OCI-LY7 (cell line): ENCODE measurements around the gene FBXO42. TPM values are rescaled to one million over a fixed set of nuclear protein-coding genes. Genes with fewer than 3 reads are reported as not detected.

ENCODE experiments used
- BruUV-seq: library from RNA; stranded (reverse); fragments of 400-500 nt; replicated peaks from 2 replicates; lab custom pipeline; 2021; lab: Mats Ljungman, UMichigan
- CTCF ChIA-PET: fragments of 300-600 bp; sonication (Branson Sonifier 250); formaldehyde crosslinking; loops from one replicate; lab custom pipeline; 2022; ENCODE audit warnings: antibody characterized with exemption; ENCODE audit not compliant: unreplicated experiment; lab: Charles Lee
- POLR2A ChIA-PET: fragments of 300-600 bp; sonication (Branson Sonifier 250); formaldehyde crosslinking; loops from one replicate; lab custom pipeline; 2022; ENCODE audit warnings: antibody characterized with exemption; lab: Charles Lee
- DNase-seq: peaks from one replicate; pipeline ENCODE4 v3.0.0-alpha.2; 2015; ENCODE audit warnings: low spot score
- H2AFZ ChIP-seq: fragments of 200-600 bp; sonication (generic), shearing (Covaris generic); 2 replicates; pipeline ENCODE4 v1.6.1; 2014; ENCODE audit warnings: mild to moderate bottlenecking, antibody characterized with exemption, low read length, moderate library complexity
- H3K27ac ChIP-seq: fragments of 200-600 bp; sonication (generic); 2 replicates; pipeline ENCODE4 v1.5.1; 2014; ENCODE audit warnings: mixed run types, low read depth, mild to moderate bottlenecking, moderate library complexity, low read length, inconsistent platforms; ENCODE audit not compliant: poor library complexity, severe bottlenecking
- H3K36me3 ChIP-seq: fragments of 200-600 bp; sonication (generic); 2 replicates; pipeline ENCODE4 v1.6.1; 2014; ENCODE audit warnings: mild to moderate bottlenecking, antibody characterized with exemption, low read length, moderate library complexity, mixed read lengths; ENCODE audit not compliant: insufficient read depth
- H3K4me1 ChIP-seq: fragments of 200-600 bp; sonication (generic); 2 replicates; pipeline ENCODE4 v1.5.1; 2014; ENCODE audit warnings: mild to moderate bottlenecking, low read length; ENCODE audit not compliant: insufficient read depth, poor library complexity, severe bottlenecking
- H3K4me2 ChIP-seq: fragments of 200-600 bp; sonication (generic); 2 replicates; pipeline ENCODE4 v1.6.1; 2014; ENCODE audit warnings: mild to moderate bottlenecking, low read length
- H3K4me3 ChIP-seq: fragments of 200-600 bp; sonication (generic); 2 replicates; pipeline ENCODE4 v1.5.1; 2014; ENCODE audit warnings: mild to moderate bottlenecking, low read depth, low read length; ENCODE audit not compliant: poor library complexity, severe bottlenecking
- H3K79me2 ChIP-seq: fragments of 200-600 bp; sonication (generic); 2 replicates; pipeline ENCODE4 v1.6.1; 2016; ENCODE audit warnings: low read depth, mild to moderate bottlenecking, low read length, moderate library complexity, mixed read lengths; ENCODE audit not compliant: insufficient read depth
- H3K9me2 ChIP-seq: fragments of 200-600 bp; sonication (generic); 2 replicates; pipeline ENCODE4 v1.6.1; 2016; ENCODE audit warnings: mild to moderate bottlenecking, low read length, mixed read lengths; ENCODE audit not compliant: insufficient read depth
- H3K9me3 ChIP-seq: fragments of 200-600 bp; sonication (generic); 2 replicates; pipeline ENCODE4 v1.6.1; 2014; ENCODE audit warnings: mild to moderate bottlenecking, mixed run types, low read length, mixed read lengths
- H4K20me1 ChIP-seq: fragments of 200-600 bp; sonication (generic); 2 replicates; pipeline ENCODE4 v1.6.1; 2014; ENCODE audit warnings: mild to moderate bottlenecking, antibody characterized with exemption, low read length, moderate library complexity, mixed read lengths; ENCODE audit not compliant: insufficient read depth
- CTCF ChIP-seq: fragments of 200-600 bp; sonication (generic); conservative IDR thresholded peaks from 2 replicates; pipeline ENCODE4 v1.5.1; 2014; ENCODE audit warnings: mild to moderate bottlenecking, antibody characterized with exemption, low read length, moderate library complexity, mixed read lengths
- EZH2phosphoT487 ChIP-seq: fragments of 200-600 bp; sonication (generic); IDR thresholded peaks from 2 replicates; pipeline ENCODE4 v1.6.1; 2018; ENCODE audit warnings: low read depth, borderline replicate concordance, mild to moderate bottlenecking, mixed run types, antibody characterized with exemption, low read length, moderate library complexity, mixed read lengths
- intact Hi-C: fragments of 100-400 bp; cut with micrococcal nuclease; formaldehyde crosslinking; loops from one replicate; pipeline ENCODE4 v1.10.0; 2022; ENCODE audit not compliant: unreplicated experiment
- total RNA-seq, 2 experiments: library from RNA; depleted of rRNA in 1 of 2; stranded (reverse); fragments of >200 nt in 1 of 2; shearing (Covaris generic) in 1 of 2; gene quantifications; 2 replicates each; pipeline ENCODE4 v1.2.3, GENCODE V29; 2014 to 2022

Gene FBXO42
- total RNA-seq, 2 experiments from 2014 or later = 20.0 to 22.9 TPM

- POLR2A ChIA-PET = interaction anchor here (0.8 kb wide), 1 partner anchor 19 kb away, joined by 3 read pairs; no protein-coding TSS in a partner anchor
- intact Hi-C loops = no loop called here
- BruUV-seq = no TSS peak
Observed at GRCh38 chr1:16229976-16230740, 122.1 kb downstream of the FBXO42 start.

GRCh38 chr1:16226490-16227179 is 125.6 kb downstream of the FBXO42 start:
- no peak overlapping the region for H3K4me3 ChIP-seq
- H3K36me3 ChIP-seq = no peaks in the 10 kb centered on the region
- intact Hi-C loops = no loop called here
- ChIA-PET POLR2A (no interaction called here), CTCF (no interaction called here)
- BruUV-seq = no TSS peak
- H3K9me2 ChIP-seq = no peaks in the 10 kb centered on the region
- no peaks in the 10 kb centered on the region for H4K20me1 ChIP-seq
- H3K4me1 ChIP-seq = no peaks in the 10 kb centered on the region
- no peak overlapping the region for H2AFZ ChIP-seq
- no peaks in the 10 kb centered on the region for H3K9me3 ChIP-seq
- no peak for TF ChIP-seq CTCF
- no peak for TF ChIP-seq EZH2phosphoT487
- no peaks in the 10 kb centered on the region for H3K79me2 ChIP-seq
- no peak overlapping the region for H3K4me2 ChIP-seq
- no peak overlapping the region for H3K27ac ChIP-seq
- no peak for DNase-seq

More at GRCh38 chr1:16229976-16230740, 122.1 kb downstream of the FBXO42 start:
- H3K36me3 ChIP-seq = no peaks in the 10 kb centered on the region
- TF ChIP-seq CTCF (no peak), EZH2phosphoT487 (no peak)
- no peak overlapping the region for H3K27ac ChIP-seq
- H3K4me1 ChIP-seq = no peaks in the 10 kb centered on the region
- no peaks in the 10 kb centered on the region for H4K20me1 ChIP-seq
- no peaks in the 10 kb centered on the region for H3K9me2 ChIP-seq
- no peak overlapping the region for H3K4me3 ChIP-seq
- no peaks in the 10 kb centered on the region for H3K79me2 ChIP-seq
- no peak overlapping the region for H3K4me2 ChIP-seq
- no peak overlapping the region for H2AFZ ChIP-seq
- DNase-seq = no peak
- CTCF ChIA-PET = no interaction called here
- H3K9me3 ChIP-seq = no peaks in the 10 kb centered on the region
